CD4-positive, alpha-beta T cell treated with Interleukin-10 for 1 hour (primary cell): ENCODE data around the gene SNAI3.
"Not testable (repeated sequence)": the region's sequence is repeated elsewhere in the genome, so short reads cannot be mapped to it uniquely, and the experiment has no call there.

Experiments used
- DNase-seq: peaks from one replicate; pipeline ENCODE4 v3.0.0-alpha.2; 2020

The SNAI3 gene

GRCh38 chr16:88690341-88691128 lies 4.2 kb upstream of the SNAI3 start:
- no peak for DNase-seq

- no peak for DNase-seq
Observed at GRCh38 chr16:88688013-88688778, 1.9 kb upstream of the SNAI3 start.

GRCh38 chr16:88687676-88688012 lies 1.3 kb upstream of the SNAI3 start:
- no peak for DNase-seq

- no peak for DNase-seq
Observed at GRCh38 chr16:88687254-88687576, 908 bp upstream of the SNAI3 start.

- no peak for DNase-seq
Observed at GRCh38 chr16:88686062-88686438, 257 bp downstream of the SNAI3 start.

GRCh38 chr16:88685156-88686061 lies 898 bp downstream of the SNAI3 start:
- DNase-seq: peak; percentile 63

GRCh38 chr16:88684569-88685155 lies 1.6 kb downstream of the SNAI3 start:
- no peak for DNase-seq

GRCh38 chr16:88681709-88682451 lies 4.4 kb downstream of the SNAI3 start:
- DNase-seq: peak; percentile 58

GRCh38 chr16:88681084-88681680 lies 5.1 kb downstream of the SNAI3 start:
- DNase-seq: peak; percentile 68

- no peak for DNase-seq
Observed at GRCh38 chr16:88680554-88681083, 5.7 kb downstream of the SNAI3 start.

- DNase-seq: no peak
Observed at GRCh38 chr16:88678224-88678979, 7.9 kb downstream of the SNAI3 start.

- no peak for DNase-seq
Observed at GRCh38 chr16:88677721-88678120, 8.6 kb downstream of the SNAI3 start.

- no peak for DNase-seq
Observed at GRCh38 chr16:88676502-88677242, 9.6 kb downstream of the SNAI3 start.

- no peak for DNase-seq
Observed at GRCh38 chr16:88673716-88674379, 12.5 kb downstream of the SNAI3 start.

GRCh38 chr16:88672776-88673175 lies 13.5 kb downstream of the SNAI3 start:
- DNase-seq: no peak

- DNase-seq: no peak
Observed at GRCh38 chr16:88671806-88672205, 14.5 kb downstream of the SNAI3 start.

- DNase-seq: no peak
Observed at GRCh38 chr16:88669980-88670379, 16.3 kb downstream of the SNAI3 start.

- not testable (repeated sequence) for DNase-seq
Observed at GRCh38 chr16:88669493-88669892, 16.8 kb downstream of the SNAI3 start.

GRCh38 chr16:88667461-88667860 lies 18.8 kb downstream of the SNAI3 start:
- no peak for DNase-seq

- DNase-seq: no peak
Observed at GRCh38 chr16:88665570-88665969, 20.7 kb downstream of the SNAI3 start.
